HG02763 (cell line): ENCODE results near the gene CDC42BPG.
"Not testable (repeated sequence)": the region's sequence is repeated elsewhere in the genome, so short reads cannot be mapped to it uniquely, and the experiment has no call there.

Experiments
- ATAC-seq: cut with Tn5 transposase; IDR thresholded peaks from one replicate; pipeline ENCODE4 v1.9.1; 2021; ENCODE audit warnings: mild to moderate bottlenecking, moderate library complexity; ENCODE audit not compliant: unreplicated experiment

The CDC42BPG gene

GRCh38 chr11:64834723-64835615, 9.5 kb downstream of the CDC42BPG start:
- no peak for ATAC-seq

DNA sequence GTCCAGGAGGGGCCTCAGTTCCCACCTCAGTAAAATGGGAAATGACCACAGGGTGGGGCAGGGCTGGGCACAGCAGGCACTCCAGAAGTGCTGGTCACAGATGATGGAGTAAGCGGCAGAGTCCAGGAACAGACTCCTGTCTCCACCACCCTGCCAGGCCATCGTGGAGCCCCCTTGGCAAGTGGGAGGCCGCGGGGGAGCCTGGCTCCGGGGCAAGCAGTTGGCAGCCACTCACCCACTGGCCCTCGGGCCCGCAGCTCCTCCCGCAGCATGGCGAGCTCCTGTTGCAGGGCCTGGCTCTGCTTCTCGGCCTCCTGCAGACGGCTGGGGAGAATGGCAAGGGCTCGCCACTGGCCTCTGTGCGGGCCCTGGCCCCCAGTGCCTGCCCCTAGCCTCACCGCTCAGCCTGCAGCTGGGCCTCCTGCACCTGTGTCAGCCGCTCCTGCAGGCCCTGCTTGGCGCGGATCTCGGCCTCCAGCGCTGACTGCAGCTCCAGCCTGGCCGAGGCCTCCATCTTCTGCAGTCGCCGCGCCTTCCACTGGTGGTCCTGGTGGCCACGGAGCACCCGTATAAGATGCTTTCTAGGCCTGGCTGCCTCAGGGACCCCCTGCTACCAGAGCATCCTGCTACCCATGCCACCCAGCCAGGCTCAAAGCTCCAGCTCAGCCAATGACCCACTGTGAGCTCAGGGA, 10.3 kb downstream of the CDC42BPG start:
- ATAC-seq, result no peak

DNA sequence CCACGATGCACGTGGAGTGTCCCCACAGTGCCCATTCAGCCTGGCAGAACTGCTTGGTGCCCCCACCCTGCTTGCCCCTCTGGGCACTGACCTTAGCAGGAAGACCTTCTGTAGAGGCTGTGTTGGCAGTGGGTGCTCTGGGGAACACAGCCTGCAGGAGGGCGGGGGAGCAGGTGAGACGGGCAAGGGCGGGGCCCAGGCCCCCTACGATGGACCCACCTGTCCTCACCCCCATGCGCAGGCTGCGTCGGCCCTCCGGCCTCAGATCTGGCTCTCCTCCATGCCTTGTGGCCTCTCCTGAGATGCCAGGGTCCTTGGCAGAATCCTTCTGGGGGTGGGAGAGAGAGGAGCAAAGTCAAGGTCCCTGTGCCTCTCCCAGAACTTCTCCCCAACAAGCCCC, 10.9 kb downstream of the CDC42BPG start:
- no peak for ATAC-seq

- no peak for ATAC-seq
Measured at GRCh38 chr11:64833198-64833502, 11.3 kb downstream of the CDC42BPG start.

GRCh38 chr11:64832467-64833197, 11.8 kb downstream of the CDC42BPG start:
- ATAC-seq, result no peak

GRCh38 chr11:64831411-64831891, 13.0 kb downstream of the CDC42BPG start:
- ATAC-seq, result no peak

GRCh38 chr11:64829536-64830251, 14.8 kb downstream of the CDC42BPG start:
- no peak for ATAC-seq

DNA sequence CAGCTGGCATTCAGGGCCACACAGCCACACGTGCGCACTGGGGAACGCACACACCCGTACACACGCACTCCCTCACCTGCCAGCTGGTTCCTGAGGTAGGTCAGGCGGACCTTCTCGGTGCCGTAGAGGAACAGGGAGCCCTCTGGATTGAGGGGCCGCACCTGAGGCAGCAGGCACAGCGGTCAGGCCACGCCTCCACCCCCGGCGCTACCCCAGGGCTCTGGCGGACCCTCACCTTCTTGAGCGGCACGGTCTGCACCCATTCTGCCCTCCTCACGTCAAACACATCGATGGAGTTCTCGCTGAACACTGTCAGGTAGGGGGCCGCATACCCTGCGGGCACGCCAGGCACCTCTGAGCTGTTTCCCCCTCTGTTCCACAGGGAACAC, 17.0 kb downstream of the CDC42BPG start:
- ATAC-seq, result no peak

DNA sequence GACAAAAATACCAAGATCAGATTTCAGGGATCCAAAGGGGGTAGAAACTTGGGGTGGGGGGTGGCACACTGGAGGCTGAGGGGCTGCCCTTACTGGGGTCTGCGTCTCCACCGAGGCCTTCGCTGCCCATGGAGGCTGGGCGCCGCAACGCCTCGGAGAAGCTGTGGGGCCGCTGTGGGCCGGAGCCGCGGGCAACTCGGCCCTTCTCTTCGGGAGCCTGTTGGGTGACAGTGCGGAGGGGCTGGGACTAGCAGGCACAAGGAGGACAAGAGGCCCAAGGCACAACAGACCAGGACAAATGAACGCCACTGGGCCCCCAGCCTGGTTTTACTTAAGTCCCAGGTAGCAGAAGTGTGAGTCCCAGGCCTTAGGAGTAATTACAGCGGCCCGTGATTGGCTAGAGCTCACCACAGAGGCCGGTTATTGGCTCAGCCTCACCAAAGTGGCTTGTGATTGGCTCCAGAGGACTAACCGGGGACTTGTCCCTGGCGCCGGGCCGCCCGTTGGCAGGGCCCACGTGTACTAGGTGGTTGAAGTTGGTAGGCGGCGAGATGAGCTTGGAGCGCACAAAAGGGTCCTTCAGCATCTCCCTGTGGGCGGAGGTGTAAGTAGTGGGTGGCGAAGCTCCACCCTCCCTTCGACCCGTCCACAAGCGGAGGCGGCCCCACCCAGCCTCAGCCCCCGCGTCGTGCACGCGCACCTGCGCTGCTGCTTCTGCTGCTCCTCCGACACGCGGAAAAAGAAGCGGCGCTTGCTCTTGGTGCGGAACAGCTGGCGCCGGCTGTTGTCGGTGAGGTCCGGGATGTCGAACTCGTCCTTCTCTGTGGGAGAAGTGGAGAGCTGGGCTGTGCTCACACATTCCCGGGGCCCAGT, 17.6 kb downstream of the CDC42BPG start:
- no peak for ATAC-seq

- no peak for ATAC-seq
Measured at GRCh38 chr11:64826062-64826461, 18.4 kb downstream of the CDC42BPG start.

DNA sequence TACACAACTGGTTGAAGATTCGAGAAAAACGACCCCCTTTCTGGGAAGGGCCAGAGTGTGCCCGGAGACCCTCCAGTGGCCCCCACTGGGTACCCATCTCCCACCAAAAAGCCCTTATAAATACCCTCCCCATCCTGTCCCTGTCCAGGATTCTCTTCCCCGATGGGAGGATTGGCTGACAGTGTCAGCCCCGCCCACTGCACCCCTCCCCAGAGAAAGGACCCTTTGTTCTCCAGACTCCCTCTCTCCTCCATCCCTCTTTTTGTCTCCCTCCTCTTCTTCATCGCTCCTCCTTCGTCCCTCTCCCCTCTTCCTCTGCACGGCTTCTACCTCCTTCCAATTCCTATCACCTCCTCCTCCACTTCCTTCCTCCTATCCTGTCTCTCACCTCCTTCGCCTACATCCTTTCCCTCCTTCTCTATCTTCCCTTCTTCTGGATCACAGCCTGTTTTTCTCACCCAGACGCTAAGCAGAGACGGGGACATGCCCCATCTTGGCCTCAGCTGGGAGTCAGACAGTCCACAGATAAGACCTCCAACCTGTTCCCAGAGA, 20.8 kb downstream of the CDC42BPG start:
- ATAC-seq, result no peak

DNA sequence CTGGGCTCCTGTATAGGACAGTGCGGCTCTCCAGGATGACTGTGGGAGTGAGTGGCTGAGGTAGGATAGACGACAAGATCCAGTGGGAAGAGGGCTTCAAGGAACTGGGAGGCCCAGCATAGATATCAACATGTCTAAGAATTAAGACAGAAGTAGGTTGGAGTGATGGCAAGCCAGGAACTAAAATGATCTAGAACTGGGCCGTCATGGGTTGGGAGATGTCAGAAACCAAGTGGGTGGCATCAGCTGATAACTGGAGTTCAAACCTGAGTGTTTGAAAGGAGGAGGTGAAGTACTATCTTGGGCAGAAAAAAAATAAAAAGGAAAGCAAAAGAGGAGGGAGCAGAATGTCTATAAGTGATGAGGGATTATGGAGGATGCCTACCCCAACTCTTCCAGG, 27.0 kb downstream of the CDC42BPG start:
- no peak for ATAC-seq

DNA sequence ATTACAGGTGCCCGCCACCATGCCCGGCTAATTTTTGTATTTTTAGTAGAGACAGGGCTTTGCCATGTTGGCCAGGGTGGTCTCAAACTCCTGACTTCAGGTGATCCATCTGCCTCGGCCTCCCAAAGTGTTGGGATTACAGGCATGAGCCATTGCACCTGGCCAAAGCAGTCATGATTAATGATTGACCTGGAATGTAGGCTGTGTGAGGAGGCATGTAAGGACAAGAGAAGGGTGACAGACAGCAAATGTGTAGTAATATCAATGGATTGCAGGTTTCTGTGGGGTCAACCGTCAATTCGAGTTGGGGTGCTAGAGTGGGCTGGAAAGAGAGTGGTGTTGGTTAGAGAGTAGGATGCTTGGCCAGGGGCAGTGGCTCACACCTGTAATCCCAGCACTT, 29.0 kb downstream of the CDC42BPG start:
- ATAC-seq, result not testable (repeated sequence)

DNA sequence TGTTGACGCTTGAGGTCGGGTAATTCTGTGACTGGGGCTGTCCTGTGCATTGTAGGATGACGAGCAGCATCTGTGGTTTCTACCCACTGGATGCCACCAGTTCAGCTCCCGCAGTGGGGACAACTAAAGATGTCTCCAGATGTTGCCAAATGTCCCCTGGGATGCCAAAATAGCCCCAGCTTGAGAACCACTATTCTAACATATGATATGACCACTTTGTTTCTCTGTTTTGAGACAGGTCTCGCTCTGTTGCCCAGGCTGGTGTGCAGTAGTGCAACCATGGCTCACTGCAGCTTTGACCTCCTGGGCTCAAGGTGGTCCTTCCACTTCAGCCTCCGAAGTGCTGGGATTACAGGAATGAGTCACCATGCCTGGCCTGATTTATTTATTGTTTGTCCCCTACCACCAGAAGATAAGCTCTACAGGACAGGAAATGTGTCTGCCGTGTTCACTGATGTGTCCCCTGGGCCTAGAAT, 29.7 kb downstream of the CDC42BPG start:
- ATAC-seq, result peak; percentile 49

- no peak for ATAC-seq
Measured at GRCh38 chr11:64813826-64814225, 30.6 kb downstream of the CDC42BPG start.

DNA sequence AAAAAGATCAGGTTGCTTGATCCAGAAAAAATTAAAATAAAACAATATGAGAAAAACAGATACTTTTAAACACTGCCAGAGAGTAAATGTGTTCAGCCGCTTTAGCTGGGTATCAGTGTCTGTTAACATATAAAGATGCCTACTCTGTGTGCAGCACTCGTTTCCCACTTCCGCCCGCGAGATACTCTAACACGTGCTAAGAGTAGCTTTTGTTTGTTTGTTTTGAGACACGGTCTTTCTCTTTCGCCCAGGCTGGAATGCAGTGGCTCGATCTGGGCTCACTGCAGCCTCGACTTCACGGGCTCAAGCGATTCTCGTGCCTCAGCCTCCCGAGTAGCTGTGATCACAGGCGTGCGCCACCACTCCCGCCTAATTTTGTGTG, 33.6 kb downstream of the CDC42BPG start:
- no peak for ATAC-seq

DNA sequence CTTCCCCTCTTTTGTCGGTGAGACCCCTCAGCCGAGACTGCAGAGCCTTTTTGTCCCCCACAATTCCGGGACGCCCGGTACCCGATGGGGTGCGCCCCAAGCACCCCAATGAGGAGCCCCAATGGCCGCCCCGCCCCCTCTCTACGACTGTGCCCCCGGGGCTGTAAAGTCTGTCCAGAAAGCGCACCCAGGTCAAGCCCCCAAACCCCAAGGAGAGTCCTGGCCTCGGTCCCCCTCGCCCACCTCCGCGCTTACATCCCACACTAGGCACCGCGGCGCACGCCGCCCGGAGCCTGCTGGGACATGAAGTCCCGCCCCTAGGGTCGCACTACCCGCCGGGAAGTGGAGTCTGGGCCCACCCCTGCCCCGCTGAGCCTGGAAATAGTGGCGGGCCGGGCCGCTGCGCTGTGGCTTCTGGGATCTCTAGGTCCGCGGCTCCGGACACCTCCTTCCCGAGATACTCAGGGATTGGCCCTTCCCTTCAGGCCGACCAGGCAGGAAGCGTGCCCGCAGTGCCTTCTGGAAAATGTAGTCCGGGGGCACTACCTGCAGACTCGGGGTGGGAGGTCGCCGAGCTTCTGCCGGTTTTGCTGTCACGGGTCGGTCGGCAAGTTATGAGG, 34.1 kb downstream of the CDC42BPG start, which contains the start of gene MEN1:
Gene MEN1 (minus strand): TSS at position 281 of the 620 bp plus-strand sequence. CDS start 442 bp downstream, outside the sequence.
- peak; percentile 56 for ATAC-seq

DNA sequence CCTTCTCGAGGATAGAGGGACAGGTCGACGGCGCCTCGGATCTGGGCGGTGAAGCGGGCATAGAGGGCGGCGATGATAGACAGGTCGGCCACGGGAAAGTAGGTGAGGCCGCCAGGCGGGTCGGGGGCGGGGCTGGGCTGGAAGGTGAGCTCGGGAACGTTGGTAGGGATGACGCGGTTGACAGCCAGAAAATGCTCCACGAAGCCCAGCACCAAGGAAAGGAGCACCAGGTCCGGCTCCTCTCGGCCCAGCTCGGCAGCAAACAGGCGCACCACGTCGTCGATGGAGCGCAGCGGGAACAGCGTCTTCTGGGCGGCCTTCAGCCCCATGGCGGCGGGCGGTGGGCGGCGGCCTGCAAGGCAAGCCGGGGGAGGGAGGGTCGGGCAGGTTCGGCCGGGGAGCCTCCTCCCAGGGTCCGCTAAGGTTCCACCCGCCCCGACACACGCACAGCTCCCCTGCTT, 34.6 kb downstream of the CDC42BPG start:
- ATAC-seq, result no peak

DNA sequence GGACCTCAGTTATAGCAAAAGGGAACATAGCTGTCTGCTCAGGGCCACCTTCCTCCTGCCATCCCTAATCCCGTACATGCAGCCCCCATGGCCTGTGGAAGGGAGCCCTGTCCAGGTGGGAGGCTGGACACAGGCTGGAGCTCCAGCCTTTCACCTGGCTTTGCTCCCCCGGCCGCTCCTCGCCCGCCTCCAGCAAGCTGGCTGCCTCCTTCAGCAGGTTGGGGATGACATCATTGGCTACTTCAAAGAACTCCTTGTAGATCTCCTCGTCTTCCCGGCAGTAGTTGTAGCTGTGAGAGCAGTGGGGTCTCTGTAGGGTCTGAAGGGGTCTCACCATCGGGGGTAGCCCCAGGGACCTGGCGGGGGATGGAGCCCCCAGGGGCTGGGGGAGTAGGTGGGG, 39.0 kb downstream of the CDC42BPG start:
- ATAC-seq, result no peak
